IPS-15b (cell line): ENCODE results near the gene MAPKAP1.
A peak's percentile ranks its signal among the peaks of the same experiment; 100 is the strongest.
"Not testable (repeated sequence)": the region's sequence is repeated elsewhere in the genome, so short reads cannot be mapped to it uniquely, and the experiment has no call there.

Source experiments
- H3K27me3 ChIP-seq: one replicate; pipeline ENCODE4 v1.6.1; 2013; ENCODE audit warnings: low read length; ENCODE audit not compliant: control insufficient read depth, insufficient read depth
- H3K36me3 ChIP-seq: one replicate; pipeline ENCODE4 v1.6.1; 2013; ENCODE audit warnings: low read length; ENCODE audit not compliant: control insufficient read depth, insufficient read depth
- H3K4me1 ChIP-seq: one replicate; pipeline ENCODE4 v1.6.1; 2013; ENCODE audit warnings: mild to moderate bottlenecking, low read length; ENCODE audit not compliant: control insufficient read depth, insufficient read depth
- H3K4me3 ChIP-seq: one replicate; pipeline ENCODE4 v1.5.1; 2013; ENCODE audit warnings: low read depth, low read length
- H3K9ac ChIP-seq: one replicate; pipeline ENCODE4 v1.6.1; 2013; ENCODE audit warnings: low read depth, mild to moderate bottlenecking, low read length
- H3K9me3 ChIP-seq: one replicate; pipeline ENCODE4 v1.6.1; 2013; ENCODE audit warnings: mild to moderate bottlenecking, low read length; ENCODE audit not compliant: control insufficient read depth, insufficient read depth

Gene MAPKAP1

DNA sequence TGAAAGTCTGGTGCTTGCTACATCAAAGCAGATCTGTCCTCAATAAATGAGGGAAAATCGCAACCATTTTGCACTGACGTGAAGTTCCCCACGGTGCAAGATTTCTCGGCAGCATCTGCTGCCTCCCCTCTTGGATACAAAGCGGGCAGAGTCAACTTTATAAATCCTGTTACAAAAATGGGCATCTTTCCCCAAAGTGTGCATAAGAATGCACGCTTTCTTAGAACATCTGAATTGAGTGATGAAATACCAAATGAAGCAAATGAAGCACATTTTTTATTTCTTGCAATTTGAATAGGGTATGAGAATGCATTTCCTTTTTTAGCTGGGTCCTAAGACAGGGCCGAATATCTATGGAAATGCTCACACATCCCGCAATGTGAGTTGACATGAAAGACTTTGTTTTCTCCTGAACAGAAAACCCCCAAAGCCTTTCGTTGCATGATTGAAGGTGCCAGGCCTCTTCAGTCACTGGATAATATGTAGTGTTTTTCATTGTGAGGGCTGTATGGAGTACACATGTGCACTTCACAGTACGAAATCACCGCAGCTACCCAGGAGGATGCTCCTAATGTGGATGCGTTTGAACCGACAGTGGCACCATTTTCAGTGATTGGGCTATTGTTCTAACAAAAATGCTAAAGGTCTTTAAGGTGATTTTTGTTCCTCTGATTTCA is 19.6 kb upstream of the MAPKAP1 start:
- no peaks in the 10 kb centered on the region for H3K36me3 ChIP-seq
- no peaks in the 10 kb centered on the region for H3K9me3 ChIP-seq
- no peaks in the 10 kb centered on the region for H3K4me1 ChIP-seq
- no peaks in the 10 kb centered on the region for H3K27me3 ChIP-seq
- no peak overlapping the region for H3K4me3 ChIP-seq
- no peak overlapping the region for H3K9ac ChIP-seq

DNA sequence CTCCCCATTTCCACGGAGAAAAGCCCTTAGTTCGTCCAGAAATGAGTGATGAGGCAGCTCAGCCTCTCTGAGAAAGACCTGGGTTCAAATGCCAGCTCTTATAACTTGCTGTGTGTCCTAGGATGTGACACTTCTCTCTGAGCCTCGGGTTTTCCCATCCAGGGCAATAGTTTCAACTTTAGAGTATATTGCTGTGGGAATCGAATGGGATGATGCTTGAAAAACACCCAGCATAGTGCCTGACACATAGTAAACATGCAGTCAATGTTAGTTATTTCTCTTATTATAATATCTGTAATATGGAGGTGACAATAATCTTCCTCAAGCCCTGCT is 430 bp upstream of the MAPKAP1 start:
- Histone ChIP-seq H3K9me3 (no peaks in the 10 kb centered on the region), H3K4me3 (peak overlapping the region; percentile 45), H3K4me1 (peaks cover 13% of the 10 kb centered on the region), H3K9ac (peak overlapping the region; percentile 37), H3K27me3 (no peaks in the 10 kb centered on the region), H3K36me3 (no peaks in the 10 kb centered on the region)

DNA sequence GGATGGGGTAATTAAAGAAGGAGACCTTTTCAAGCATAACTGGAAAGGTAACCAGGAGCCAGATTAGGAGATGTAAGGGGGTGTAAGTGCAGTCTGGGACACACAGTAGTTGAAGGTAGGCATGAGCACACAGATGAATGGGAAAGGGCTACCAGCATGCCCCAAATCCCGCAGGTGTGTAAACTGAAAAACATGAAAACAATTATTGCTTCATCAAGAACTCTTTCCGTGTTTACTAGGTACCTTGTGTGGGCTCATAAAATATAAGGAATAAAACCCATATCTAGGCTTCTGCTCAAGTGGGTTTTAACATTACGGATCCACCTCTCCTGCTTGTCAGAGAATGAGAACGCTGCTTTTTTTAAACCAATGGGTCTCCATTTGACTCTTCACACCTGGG is 1.1 kb downstream of the MAPKAP1 start:
- H3K4me1 ChIP-seq = peaks cover 20% of the 10 kb centered on the region
- H3K9ac ChIP-seq = peak overlapping the region; percentile 81
- H3K4me3 ChIP-seq = peak overlapping the region; percentile 88
- no peaks in the 10 kb centered on the region for H3K36me3 ChIP-seq
- no peaks in the 10 kb centered on the region for H3K9me3 ChIP-seq
- H3K27me3 ChIP-seq = no peaks in the 10 kb centered on the region

DNA sequence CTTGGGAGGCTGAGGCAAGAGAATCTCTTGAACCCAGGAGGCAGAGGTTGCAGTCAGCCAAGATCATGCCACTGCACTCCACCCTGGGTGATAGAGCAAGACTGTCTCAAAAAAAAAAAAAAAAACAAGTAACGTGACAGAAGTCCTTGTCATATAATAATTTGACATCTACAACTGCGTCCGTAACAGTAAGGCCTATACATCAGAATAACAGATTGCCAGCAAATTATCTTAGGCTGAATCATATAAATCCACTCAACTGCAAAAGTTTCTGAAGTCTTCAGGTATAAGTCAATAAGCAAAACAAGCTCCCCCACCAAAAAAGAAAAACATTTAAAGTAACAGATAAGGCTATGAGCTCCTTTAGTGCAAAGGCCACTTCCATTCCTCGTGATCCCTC is 3.3 kb downstream of the MAPKAP1 start:
- Histone ChIP-seq H3K9ac (no peak overlapping the region), H3K9me3 (no peaks in the 10 kb centered on the region), H3K36me3 (no peaks in the 10 kb centered on the region), H3K4me3 (no peak overlapping the region), H3K27me3 (no peaks in the 10 kb centered on the region), H3K4me1 (peaks cover 20% of the 10 kb centered on the region)

DNA sequence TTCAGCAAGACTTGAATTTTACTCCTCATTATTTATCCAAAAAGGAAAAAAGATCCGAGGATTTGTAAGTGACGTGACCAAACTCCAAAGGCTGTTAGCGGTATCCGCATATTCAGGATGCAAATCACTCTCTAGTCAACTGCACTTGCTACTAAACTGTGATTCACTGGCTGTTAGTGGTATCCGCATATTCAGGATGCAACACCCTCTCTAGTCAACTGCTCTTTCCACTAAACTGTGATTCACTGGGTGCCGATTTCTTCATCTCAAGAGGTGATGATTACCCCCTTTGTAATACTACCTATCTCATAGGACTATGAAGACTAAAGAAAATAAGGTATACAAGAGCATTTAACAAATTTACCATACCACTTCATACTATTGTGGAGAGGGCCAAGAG is 5.7 kb downstream of the MAPKAP1 start:
- Histone ChIP-seq H3K4me1 (peaks cover 16% of the 10 kb centered on the region), H3K9ac (no peak overlapping the region), H3K27me3 (no peaks in the 10 kb centered on the region), H3K36me3 (no peaks in the 10 kb centered on the region), H3K9me3 (no peaks in the 10 kb centered on the region), H3K4me3 (no peak overlapping the region)

DNA sequence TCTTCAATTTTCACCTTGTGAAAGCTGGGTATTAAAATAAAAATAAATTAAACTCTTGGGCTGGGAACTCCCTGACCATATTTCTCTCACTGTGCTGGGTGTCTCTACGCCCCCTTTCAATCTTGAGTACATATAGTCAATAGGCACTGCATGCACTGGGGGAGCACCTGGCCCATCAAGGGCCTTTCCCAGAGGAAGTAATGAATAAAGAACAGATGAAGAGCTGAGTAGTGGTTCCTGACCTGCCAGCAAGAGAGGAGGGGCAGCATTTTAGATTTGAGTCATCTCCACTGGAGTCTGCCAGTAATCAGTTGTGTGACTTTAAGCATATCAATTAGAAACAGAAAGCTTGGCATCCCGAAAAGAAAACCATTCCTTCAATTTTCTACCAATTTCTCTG is 6.2 kb downstream of the MAPKAP1 start:
- Histone ChIP-seq H3K36me3 (no peaks in the 10 kb centered on the region), H3K9me3 (no peaks in the 10 kb centered on the region), H3K4me1 (peaks cover 13% of the 10 kb centered on the region), H3K27me3 (no peaks in the 10 kb centered on the region), H3K9ac (no peak overlapping the region), H3K4me3 (no peak overlapping the region)

DNA sequence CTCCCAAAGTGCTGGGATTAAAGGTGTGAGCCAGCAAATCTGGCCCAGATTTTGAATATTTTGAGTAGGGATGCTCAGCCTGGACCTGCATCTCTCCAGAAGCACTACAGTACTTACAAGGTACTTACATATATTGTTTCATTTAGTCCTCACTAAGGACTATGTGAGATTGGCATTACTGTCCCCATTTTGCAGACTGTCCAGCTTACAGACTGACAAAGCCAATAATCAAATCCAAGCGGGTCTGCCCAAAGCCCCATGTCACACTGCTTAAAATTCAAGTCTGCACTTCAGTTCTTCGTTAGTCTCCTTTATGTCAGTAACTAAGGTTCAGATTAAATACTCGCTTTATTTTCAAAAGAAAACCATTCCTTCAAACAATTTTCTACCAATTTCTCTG is 7.1 kb downstream of the MAPKAP1 start:
- Histone ChIP-seq H3K9me3 (no peaks in the 10 kb centered on the region), H3K4me3 (no peak overlapping the region), H3K27me3 (no peaks in the 10 kb centered on the region), H3K9ac (no peak overlapping the region), H3K36me3 (no peaks in the 10 kb centered on the region), H3K4me1 (peaks cover 14% of the 10 kb centered on the region)

DNA sequence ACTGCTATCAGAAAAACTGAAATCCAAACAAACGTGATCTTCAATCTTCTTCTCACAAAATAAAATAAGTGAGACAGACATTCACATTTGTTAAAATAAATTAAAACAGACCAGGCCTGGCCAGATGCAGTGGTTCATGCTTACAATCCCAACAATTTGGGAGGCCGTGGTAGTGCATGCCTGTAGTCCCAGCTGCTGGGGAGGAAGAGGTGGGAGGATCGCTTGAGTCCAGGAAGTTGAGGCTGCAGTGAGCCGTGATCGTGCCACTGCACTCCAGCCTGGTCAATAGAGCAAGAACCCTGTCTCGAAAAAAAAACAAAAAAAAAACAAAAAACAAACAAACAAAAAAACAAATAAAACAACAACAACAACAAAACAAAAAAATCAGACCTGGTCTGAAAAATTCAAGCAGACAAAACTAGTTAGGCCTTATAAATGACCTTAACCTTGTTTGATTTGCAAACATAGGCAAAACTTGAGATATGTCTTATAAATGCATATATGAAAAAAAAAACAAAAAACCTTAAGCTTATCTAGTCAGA is 10.8 kb downstream of the MAPKAP1 start:
- no peaks in the 10 kb centered on the region for H3K9me3 ChIP-seq
- H3K36me3 ChIP-seq = no peaks in the 10 kb centered on the region
- H3K4me1 ChIP-seq = peaks cover 10% of the 10 kb centered on the region
- no peak overlapping the region for H3K9ac ChIP-seq
- no peak overlapping the region for H3K4me3 ChIP-seq
- H3K27me3 ChIP-seq = no peaks in the 10 kb centered on the region

DNA sequence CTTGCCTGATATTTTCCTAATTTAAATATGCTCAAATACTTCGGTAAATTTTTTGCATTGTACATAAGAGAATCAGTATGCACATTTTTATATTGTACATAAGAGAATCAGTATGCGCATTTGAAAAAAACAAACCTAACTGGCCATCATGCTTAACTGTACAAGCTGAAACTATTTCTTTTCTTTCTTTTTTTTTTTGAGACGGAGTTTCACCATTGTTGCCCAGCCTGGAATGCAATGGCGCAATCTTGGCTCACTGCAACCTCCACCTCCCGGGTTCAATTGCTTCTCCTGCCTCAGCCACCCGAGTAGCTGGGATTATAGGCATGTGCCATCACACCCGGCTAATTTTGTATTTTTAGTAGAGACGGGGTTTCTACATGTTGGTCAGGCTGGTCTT is 11.5 kb downstream of the MAPKAP1 start:
- H3K9me3 ChIP-seq, H3K4me3 ChIP-seq, H3K36me3 ChIP-seq, H3K4me1 ChIP-seq, H3K27me3 ChIP-seq, H3K9ac ChIP-seq: not testable (repeated sequence)

DNA sequence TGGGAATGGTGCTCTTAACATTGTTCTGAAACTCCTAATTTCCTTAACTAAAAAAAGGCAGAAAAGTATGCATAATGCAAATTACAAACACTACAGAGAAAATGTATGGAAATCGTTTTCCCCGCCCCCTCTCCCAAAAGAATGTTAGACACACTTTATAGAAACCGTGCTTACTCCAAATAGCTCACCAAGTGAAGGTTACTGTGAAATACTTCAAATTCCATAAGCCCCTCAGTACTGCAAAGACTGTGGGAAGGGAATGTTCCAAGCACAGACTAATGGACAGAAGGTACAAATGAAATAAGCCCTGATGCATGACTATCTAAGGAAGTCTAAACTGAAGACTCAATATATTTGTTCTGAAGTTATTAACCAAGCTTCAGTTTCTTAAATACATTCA is 12.5 kb downstream of the MAPKAP1 start:
- Histone ChIP-seq H3K9me3 (no peaks in the 10 kb centered on the region), H3K27me3 (no peaks in the 10 kb centered on the region), H3K36me3 (no peaks in the 10 kb centered on the region), H3K4me3 (no peak overlapping the region), H3K4me1 (peaks cover 10% of the 10 kb centered on the region), H3K9ac (no peak overlapping the region)

DNA sequence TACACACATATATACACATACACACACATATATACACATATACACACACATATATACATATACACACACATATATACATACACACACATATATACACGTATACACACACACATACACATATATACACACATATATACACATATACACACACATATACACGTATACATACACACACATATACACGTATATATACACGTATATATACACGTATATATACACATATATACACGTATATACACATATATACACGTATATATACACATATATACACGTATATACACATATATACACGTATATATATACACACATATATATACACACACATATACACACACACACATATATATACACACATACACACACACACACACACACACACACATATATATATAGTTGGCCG is 13.5 kb downstream of the MAPKAP1 start:
- H3K27me3 ChIP-seq, H3K4me1 ChIP-seq, H3K9ac ChIP-seq, H3K36me3 ChIP-seq, H3K9me3 ChIP-seq, H3K4me3 ChIP-seq: not testable (repeated sequence)

DNA sequence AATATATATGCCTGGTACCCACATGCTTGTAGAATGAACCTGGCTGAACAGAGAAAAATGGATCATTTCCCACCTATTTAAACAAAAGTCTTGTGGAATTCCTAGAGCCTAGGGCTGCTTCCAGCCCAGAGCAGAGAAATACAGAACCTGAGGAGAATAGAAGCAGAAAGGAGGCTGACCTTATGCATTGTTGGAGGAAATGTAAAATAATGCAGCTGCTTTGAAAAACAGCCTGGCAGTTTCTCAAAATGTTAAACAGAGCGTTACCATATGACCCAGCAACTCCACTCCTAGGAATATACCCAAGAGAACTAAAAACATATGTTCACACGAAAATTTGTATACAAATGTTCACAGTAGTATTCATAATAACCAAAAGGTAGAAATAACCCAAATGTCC is 15.1 kb downstream of the MAPKAP1 start:
- no peaks in the 10 kb centered on the region for H3K36me3 ChIP-seq
- no peaks in the 10 kb centered on the region for H3K9me3 ChIP-seq
- no peaks in the 10 kb centered on the region for H3K27me3 ChIP-seq
- H3K9ac ChIP-seq = no peak overlapping the region
- H3K4me3 ChIP-seq = no peak overlapping the region
- peaks cover 10% of the 10 kb centered on the region for H3K4me1 ChIP-seq
